Bone marrow (tissue), 2 donors: ENCODE data around the gene APOH.
"Not testable (repeated sequence)": the region's sequence is repeated elsewhere in the genome, so short reads cannot be mapped to it uniquely, and the experiment has no call there.

Source experiments
- DNase-seq, 2 donors: peaks; one replicate each; lab custom pipeline; 2025; lab: John Stamatoyannopoulos, UW

Gene APOH, protein sequence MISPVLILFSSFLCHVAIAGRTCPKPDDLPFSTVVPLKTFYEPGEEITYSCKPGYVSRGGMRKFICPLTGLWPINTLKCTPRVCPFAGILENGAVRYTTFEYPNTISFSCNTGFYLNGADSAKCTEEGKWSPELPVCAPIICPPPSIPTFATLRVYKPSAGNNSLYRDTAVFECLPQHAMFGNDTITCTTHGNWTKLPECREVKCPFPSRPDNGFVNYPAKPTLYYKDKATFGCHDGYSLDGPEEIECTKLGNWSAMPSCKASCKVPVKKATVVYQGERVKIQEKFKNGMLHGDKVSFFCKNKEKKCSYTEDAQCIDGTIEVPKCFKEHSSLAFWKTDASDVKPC

DNA sequence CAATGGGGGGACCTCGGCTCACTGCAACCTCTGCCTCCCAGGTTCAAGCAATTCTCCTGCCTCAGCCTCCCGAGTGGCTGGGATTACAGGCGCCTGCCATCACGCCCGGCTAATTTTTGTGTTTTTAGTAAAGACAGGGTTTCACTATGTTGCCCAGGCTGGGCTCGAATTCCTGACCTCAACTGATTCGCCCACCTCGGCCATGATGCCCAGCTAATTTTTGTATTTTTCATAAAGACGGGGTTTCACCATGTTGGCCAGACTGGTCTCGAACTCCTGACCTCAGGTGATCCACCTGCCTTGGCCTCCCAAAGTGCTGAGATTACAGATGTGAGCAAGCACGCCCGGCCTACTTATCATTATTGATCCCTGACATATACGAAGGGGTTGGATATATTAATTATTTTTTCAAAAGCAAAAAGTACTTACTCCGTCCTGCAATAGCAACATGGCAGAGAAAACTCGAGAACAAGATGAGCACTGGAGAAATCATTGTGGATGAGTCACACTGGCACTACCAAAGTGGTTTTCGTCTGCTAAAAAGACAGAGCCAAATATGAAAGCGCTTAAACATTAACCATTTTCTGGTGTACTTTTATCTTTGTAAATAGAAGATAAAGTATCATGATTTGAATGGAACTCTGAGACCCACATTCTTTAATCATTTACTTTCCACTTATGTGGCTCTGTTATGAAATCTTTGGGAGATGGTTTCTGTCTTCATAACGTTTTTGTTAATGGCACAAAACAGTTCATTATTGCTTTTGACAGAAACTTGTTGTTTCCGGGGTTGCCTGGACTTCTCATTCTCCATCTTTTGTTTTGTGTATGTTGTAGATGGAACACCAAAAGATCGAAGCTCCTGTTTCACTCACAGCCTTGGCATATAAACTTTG lies at the start of gene APOH:
Gene APOH, minus strand, starts transcription at position 529 of the 896 bp plus-strand sequence. Its CDS starts 36 bp downstream, at position 493.
- DNase-seq = no peak

DNA sequence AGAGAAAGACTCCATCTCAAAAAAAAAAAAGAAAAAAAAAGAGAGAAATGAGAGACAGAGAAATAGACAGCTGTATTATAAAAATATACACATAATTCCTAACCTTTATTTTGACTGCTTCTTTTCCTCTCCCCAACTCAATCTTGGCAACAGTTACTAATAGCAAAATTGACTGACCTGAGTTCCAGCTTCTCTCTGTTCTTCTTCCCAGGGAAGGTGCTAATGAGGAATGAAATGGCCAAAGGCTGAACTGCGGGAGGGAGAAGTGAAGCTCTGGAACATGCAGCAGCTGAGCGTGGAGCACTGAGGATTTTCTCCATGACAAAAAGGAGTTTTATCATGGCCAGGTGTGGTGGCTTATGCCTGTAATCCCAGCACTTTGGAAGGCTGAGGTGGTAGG lies 48.0 kb upstream of the APOH start:
- no peak for DNase-seq

DNA sequence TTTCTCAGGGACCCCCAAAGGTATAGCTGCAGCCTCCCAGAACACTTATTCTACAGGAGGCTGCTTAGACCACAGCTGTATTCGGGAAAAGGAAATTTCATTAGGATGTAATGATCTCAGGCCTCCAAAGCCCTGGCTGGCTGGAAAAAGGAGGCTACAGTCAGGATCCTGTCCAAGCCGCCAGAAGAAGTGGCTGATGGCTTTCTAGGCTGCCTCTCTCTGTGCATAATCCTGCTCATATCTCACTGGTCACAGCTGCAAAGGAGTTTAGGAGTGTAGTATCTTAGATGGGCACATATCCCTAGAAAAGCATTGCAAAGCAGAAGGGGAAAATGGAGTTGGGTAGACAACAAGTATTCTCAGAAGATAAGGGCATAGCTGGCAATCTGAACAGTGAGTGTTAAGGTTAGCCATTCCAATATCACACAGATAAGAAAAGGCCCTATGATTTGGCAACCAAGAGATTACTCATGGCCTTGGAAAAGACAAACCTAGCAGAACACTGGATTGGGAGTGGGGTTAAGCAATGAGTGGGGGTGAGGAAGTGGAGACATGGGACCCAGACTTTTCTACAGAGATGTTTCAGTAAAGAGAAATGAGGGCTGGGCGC lies 47.2 kb upstream of the APOH start:
- DNase-seq = no peak

GRCh38 chr17:66275651-66276050 lies 46.4 kb upstream of the APOH start:
- no peak for DNase-seq

DNA sequence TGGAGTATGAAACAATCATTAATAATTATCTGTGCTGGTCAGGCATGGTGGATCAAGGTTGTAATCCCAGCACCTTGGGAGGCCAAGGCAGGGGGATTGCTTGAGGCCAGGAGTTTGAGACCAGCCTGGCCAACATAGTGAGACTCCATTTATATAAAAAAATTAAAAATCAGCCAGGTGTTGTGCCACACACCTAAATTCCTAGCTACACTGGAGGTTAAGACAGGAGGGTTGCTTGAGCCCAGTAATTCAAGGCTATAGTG lies 44.3 kb upstream of the APOH start:
- DNase-seq = no peak

GRCh38 chr17:66272811-66273585 lies 43.8 kb upstream of the APOH start:
- no peak for DNase-seq

DNA sequence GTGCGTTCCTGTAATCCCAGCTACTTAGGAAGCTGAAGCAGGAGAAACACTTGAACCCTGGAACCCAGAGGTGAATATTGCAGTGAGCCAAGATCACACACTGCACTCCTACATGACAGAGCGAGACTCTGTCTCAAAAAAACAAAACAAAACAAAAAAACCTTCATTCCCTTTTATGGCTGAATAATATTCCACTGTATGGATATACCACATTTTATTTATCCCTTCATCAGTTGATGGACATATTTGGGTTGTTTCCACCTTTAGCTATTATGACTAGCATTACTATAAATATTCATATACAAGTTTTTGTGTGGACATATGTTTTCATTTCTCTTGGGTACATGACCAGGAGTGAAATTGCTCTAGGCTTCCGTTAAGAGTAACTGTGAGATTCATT lies 42.3 kb upstream of the APOH start:
- DNase-seq = no peak

DNA sequence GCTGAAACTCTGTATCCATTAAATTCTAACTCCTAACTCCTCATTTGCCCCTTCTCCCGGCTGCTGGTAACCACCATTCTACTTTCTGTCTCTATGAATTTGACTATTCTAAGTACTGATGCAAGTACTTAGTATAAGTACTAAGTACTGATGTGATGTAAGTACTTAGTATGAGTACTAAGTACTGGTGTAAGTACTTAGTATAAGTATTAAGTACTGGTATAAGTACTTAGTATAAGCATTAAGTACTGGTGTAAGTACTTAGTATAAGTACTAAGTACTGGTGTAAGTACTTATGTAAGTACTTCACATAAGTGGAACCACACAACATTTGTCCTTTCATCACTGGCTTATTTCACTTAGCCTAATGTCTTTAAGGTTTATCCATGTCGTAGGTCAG lies 40.9 kb upstream of the APOH start:
- DNase-seq = no peak

GRCh38 chr17:66268247-66268927 lies 39.2 kb upstream of the APOH start:
- DNase-seq = no peak

- DNase-seq = no peak
Measured at GRCh38 chr17:66264696-66265095, 35.5 kb upstream of the APOH start.

DNA sequence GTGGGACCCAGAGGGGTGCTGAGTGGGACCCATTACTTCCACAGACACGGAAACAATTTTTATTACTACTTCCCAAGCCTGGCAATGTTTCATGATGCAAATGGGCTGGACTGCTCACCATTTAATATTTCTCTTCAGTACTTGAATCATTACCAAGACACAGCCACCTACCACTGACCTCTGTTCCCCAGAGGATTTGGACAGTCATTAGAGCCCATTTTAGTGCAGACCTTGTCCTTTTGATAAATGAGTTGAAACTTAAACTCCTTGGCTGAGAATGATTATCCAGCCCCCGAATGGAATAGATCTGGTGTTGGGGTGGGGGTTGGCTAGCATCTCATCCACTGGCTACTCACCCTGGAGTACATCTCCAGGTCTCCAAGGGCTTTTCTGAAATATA lies 33.6 kb upstream of the APOH start:
- no peak for DNase-seq

GRCh38 chr17:66260688-66261087 lies 31.5 kb upstream of the APOH start:
- no peak for DNase-seq

GRCh38 chr17:66260275-66260674 lies 31.1 kb upstream of the APOH start:
- DNase-seq = no peak

DNA sequence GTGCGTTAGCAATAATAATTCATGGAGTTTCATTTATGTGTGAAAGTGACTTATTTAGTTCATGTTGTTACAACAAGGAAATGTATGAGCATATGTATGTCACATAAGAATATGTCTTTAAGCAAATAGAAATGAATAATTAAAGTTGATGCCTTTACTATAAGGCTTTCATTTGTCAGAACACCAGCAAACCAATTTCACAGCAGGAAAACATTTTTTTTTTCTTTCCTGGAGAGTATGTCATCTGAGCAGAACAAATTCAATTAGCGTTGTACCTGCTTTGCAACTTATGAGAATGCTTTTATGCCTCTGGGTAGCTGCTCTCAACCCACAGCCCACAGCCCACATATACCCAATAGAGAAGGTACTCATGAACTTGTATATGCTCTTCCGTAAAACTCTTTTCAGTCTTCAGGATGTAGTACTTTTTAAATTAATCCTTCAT lies 26.3 kb upstream of the APOH start:
- DNase-seq = no peak

DNA sequence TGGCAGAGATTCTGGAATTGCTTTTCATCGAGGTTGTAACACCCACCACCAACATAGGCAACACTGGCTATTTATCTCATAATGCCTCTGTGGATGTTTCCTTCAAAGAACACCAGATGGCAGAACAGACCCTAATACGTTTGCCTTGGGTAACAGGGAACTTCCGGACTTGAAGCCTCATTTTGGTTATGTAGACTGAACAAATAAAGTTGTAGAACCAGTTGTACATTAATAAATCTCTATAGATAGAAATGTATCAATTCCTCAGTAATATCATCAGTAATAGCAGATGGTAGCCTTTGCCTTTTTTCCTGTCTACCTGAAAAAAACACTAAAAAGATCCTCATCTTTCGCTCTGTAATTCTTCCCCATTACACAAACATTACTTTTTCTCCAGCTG lies 25.9 kb upstream of the APOH start:
- peak in 1 of 2 donors; percentile 40 for DNase-seq

- DNase-seq = not testable (repeated sequence)
Measured at GRCh38 chr17:66253458-66253857, 24.2 kb upstream of the APOH start.

DNA sequence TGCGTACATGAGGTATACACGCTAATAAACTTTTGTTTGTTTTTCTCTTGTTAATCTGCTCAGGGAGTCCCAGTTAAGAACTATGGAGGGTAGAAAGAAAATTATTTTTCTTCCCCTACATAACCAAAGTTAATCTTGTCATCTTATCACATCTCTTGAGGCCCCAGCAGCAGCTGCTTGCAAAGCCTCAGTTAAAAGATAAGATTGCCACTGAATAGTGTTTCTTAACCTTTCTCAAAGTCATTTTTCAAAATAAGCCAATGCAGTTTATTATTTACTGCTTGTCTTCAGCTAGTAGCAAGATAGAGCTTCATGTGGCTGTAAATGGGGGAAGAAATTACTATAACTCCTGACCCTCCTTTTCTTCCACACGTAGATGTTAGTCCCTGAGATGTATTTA lies 21.5 kb upstream of the APOH start:
- no peak for DNase-seq

- DNase-seq = no peak
Measured at GRCh38 chr17:66248285-66248684, 19.1 kb upstream of the APOH start.

- no peak for DNase-seq
Measured at GRCh38 chr17:66241839-66242238, 12.6 kb upstream of the APOH start.

DNA sequence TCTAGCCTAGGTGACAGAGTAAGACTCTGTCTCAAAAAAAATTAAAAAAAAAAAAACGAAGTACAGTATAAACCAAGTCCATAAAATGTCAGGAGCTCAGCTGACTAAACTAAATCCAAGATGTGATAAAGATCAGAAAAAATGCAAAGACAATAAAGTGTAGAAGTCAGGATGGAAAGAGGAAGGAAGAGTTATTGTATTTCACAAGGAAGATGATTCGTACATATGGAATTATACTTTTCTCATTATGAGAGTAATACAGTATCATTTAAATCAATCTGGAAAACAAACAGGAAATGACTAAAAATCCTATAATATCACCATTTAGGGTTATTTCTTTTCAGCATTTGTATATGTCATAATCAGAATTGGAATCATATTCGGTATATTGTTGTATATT lies 11.4 kb upstream of the APOH start:
- DNase-seq = no peak

DNA sequence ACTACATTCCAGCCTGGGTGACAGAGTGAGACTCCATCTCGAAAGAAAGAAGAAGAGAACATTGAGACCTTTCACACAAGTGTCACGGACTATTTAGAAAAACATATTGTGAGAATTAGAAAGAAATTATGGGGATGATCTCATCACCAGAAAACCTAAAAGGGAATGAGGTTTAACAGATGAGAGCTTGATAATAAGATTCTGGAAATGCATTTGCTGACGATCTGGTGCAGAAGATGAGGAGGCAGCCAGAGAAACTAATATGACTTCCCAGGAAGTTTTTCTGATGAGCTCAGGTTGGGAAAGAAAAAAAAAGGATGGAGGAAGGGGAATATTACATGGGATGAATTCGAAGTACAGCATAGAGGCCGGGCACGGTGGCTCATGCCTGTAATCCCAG lies 10.8 kb upstream of the APOH start:
- DNase-seq = no peak
